ENCODE measurements around the gene RER1. TPM values are rescaled to one million over a fixed set of nuclear protein-coding genes. Genes with fewer than 3 reads are reported as not detected.

Gene RER1
- total RNA-seq, 3 donors from 2014 or later, result 58.3 to 75.1 (median 70.4) TPM

DNA sequence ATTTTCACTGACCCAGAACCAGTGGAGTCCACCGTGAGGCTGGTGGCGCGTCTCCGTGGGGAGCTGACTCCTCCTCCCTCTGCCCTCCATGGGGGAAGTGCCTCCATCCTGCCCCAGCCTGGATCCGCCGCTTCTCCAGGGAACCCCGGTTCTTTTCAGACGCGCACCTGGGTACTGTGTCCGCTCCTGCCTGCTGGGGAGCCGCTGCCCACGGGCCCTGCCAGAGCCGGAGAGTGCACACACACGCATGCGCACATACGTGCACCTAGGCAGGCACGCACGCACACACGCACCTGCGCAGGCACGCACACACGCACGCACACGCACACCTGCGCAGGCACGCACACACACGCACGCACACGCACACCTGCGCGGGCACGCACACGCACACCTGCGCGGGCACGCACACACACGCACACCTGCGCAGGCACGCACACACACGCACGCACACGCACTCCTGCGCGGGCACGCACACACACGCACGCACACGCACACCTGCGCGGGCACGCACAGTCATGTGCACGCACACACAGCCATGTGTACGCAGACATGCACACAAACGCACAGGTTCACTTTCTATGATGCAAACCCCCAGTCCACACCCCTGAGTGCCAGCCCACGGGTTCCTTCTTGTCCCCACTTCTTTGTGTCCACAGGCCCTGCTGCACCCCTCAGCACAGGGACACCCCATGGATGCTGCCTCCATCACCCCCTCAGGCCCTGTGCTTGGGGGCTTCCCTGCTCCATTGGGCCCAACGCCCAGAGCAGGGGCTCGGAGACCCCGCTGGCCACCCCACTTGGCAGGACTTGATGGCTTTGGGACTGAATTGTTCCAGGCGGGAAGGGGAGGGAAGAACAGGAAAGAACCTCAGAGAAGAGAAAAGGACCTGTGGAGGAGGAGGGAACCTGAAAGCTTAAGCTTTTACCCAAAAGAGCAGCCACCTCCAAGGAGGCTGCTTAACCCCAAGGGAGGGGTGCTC, 43.0 kb upstream of the RER1 start:
- Histone ChIP-seq H3K4me1 (no peaks in the 10 kb centered on the region), H3K27me3 (no peaks in the 10 kb centered on the region), H3K4me3 (no peak overlapping the region), H3K27ac (no peak overlapping the region), H3K36me3 (no peaks in the 10 kb centered on the region), H3K9me3 (no peaks in the 10 kb centered on the region)
- TF ChIP-seq POLR2AphosphoS5 (IDR thresholded peaks at IDR 0.05), result no peak
- TF ChIP-seq, protein P1, sequence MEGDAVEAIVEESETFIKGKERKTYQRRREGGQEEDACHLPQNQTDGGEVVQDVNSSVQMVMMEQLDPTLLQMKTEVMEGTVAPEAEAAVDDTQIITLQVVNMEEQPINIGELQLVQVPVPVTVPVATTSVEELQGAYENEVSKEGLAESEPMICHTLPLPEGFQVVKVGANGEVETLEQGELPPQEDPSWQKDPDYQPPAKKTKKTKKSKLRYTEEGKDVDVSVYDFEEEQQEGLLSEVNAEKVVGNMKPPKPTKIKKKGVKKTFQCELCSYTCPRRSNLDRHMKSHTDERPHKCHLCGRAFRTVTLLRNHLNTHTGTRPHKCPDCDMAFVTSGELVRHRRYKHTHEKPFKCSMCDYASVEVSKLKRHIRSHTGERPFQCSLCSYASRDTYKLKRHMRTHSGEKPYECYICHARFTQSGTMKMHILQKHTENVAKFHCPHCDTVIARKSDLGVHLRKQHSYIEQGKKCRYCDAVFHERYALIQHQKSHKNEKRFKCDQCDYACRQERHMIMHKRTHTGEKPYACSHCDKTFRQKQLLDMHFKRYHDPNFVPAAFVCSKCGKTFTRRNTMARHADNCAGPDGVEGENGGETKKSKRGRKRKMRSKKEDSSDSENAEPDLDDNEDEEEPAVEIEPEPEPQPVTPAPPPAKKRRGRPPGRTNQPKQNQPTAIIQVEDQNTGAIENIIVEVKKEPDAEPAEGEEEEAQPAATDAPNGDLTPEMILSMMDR (IDR thresholded peaks at IDR 0.05), result no peak
- TF ChIP-seq POLR2A (IDR thresholded peaks at IDR 0.05), result no peak
- intact Hi-C loops (cut with DNase I; ENCODE audit: low total_unique reads), result no loop called here
- no peak for DNase-seq (ENCODE audit: low spot score in 2 of 2)

DNA sequence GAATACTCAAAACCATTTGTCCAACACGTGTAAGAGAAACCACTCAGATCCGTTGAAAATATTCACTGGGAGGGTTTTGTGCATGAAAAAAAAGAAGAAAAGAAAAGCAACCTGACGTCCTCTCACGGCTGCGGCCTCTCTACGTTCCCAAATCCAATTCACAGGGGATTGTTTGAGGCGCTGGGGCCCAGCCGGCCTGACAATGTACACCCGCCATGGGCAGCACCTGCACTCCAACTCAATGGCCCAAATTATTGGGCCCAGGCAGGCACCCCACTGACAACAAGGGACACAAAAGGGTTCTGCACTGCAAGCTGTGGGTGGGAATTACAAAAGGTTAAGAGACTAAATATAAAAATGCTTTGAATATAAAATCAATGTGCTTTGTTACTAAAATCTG, 41.8 kb upstream of the RER1 start:
- H3K36me3 ChIP-seq, result no peaks in the 10 kb centered on the region
- H3K27me3 ChIP-seq, result no peaks in the 10 kb centered on the region
- no peaks in the 10 kb centered on the region for H3K9me3 ChIP-seq
- H3K4me3 ChIP-seq, result no peak overlapping the region
- TF ChIP-seq POLR2AphosphoS5 (IDR thresholded peaks at IDR 0.05) (no peak), POLR2A (IDR thresholded peaks at IDR 0.05) (no peak)
- TF ChIP-seq, protein P1 (IDR thresholded peaks at IDR 0.05), result no peak
- H3K4me1 ChIP-seq, result no peaks in the 10 kb centered on the region
- DNase-seq (ENCODE audit: low spot score in 2 of 2), result no peak
- no peak overlapping the region for H3K27ac ChIP-seq
- intact Hi-C loops (cut with DNase I; ENCODE audit: low total_unique reads), result no loop called here

DNA sequence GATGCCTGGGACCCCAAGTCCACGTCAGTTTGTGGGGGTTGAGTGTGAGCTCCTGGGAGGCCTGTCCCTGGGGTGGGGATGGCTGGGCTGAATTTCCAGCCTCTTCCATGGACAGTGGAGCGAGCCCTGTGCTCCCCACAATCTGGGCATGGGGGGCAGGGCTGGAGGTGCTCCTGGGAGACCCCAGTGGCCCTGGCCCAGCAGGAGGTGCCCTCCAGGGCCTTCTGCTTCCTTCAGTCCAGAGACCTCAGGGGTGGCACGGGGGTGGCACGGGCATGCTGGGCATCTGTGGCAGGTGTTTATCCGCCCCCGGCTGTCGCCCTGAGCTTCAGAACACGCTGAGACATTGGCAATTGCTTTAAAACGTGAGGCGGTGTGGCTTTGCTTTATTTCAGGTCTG, 41.1 kb upstream of the RER1 start:
- intact Hi-C loops (cut with DNase I; ENCODE audit: low total_unique reads), result no loop called here
- H3K27ac ChIP-seq, result no peak overlapping the region
- H3K9me3 ChIP-seq, result no peaks in the 10 kb centered on the region
- H3K4me3 ChIP-seq, result no peak overlapping the region
- TF ChIP-seq POLR2A (IDR thresholded peaks at IDR 0.05) (no peak), POLR2AphosphoS5 (IDR thresholded peaks at IDR 0.05) (no peak)
- no peaks in the 10 kb centered on the region for H3K27me3 ChIP-seq
- H3K36me3 ChIP-seq, result no peaks in the 10 kb centered on the region
- DNase-seq (ENCODE audit: low spot score in 2 of 2), result no peak
- H3K4me1 ChIP-seq, result no peaks in the 10 kb centered on the region

DNA sequence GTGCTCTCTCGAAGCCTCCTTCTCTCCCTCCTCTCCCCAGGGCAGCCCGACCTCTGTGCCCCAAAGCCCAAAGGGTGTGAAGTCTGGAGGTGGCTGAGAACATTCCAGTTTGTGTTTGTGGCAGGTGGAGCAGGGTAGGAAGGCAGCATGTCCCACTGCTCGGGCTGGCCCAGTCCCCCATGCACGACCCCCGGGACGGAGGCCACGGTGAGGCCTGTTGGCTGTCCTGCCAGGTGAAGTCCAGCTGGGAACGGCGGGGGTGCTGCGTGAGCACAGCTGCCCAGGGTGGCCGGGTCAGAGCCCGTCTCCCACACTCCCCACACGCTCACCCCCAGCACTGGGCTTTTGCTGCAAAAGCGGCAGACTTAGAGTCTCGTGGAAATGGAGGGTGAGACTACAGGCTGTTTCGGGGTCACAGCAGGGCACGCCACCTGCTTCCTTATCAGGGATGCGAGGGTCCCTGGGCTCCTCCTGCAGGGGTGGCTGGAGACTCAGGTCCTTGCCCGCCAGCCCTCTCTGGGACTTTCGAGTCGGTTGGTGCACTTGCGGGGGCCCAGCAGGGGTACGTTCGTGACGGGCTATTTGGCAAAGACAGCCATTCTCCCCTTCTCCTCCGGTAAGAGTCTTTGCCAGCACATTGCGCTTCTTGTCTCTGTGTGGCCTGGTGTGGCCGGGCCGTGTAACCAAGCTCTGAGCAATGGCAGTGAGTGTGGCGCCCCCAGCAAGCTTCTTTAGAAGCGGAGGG, 40.6 kb upstream of the RER1 start:
- Histone ChIP-seq H3K9me3 (no peaks in the 10 kb centered on the region), H3K4me1 (no peaks in the 10 kb centered on the region), H3K4me3 (no peak overlapping the region), H3K27me3 (no peaks in the 10 kb centered on the region), H3K36me3 (no peaks in the 10 kb centered on the region), H3K27ac (no peak overlapping the region)
- intact Hi-C loops (cut with DNase I; ENCODE audit: low total_unique reads), result no loop called here
- DNase-seq (ENCODE audit: low spot score in 2 of 2), result no peak
- TF ChIP-seq POLR2AphosphoS5 (IDR thresholded peaks at IDR 0.05), result no peak
- TF ChIP-seq POLR2A (IDR thresholded peaks at IDR 0.05), result no peak
- TF ChIP-seq, protein P1 (IDR thresholded peaks at IDR 0.05), result no peak

DNA sequence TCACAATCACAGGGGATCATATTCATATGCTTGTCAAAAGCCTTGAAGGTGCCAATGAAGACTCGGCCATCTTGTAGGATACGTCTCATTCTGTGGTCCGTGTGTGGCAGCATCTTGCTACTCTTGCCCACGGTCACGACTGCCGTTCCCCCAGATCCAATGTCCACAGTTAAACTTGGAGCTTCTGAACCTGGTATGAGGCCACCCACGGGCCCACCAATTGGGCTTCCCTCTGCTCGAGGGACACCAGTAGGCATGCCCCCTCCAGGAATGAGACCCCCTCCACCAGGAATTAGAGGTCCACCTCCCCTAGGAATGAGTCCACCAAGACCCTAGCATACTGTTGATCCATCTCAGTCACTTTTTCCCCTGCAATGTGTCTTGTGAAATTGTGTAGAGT, 39.9 kb upstream of the RER1 start:
- Histone ChIP-seq H3K4me3 (no peak overlapping the region), H3K27me3 (no peaks in the 10 kb centered on the region), H3K27ac (no peak overlapping the region), H3K4me1 (no peaks in the 10 kb centered on the region), H3K9me3 (no peaks in the 10 kb centered on the region), H3K36me3 (no peaks in the 10 kb centered on the region)
- no peak for TF ChIP-seq POLR2AphosphoS5 (IDR thresholded peaks at IDR 0.05)
- TF ChIP-seq, protein P1 (IDR thresholded peaks at IDR 0.05), result no peak
- no peak for TF ChIP-seq POLR2A (IDR thresholded peaks at IDR 0.05)
- DNase-seq (ENCODE audit: low spot score in 2 of 2), result no peak
- intact Hi-C loops (cut with DNase I; ENCODE audit: low total_unique reads), result no loop called here

Data from breast epithelium (tissue), 4 donors.